Loucy (cell line): Measurements from ENCODE around the gene TBC1D22A.

Source experiments
- H2AFZ ChIP-seq: fragments of 200-600 bp; sonication (generic); 2 replicates; pipeline ENCODE4 v1.6.0; 2016; ENCODE audit warnings: antibody characterized with exemption, mild to moderate bottlenecking, low read length, moderate library complexity
- H3F3A ChIP-seq: fragments of 200-600 bp; 2 replicates; pipeline ENCODE4 v1.6.0; 2016; ENCODE audit warnings: antibody characterized with exemption, low read depth, mild to moderate bottlenecking
- H3K27me3 ChIP-seq: fragments of 200-600 bp; sonication (generic); 2 replicates; pipeline ENCODE4 v1.6.1; 2014; ENCODE audit warnings: low read length, mild to moderate bottlenecking; ENCODE audit not compliant: insufficient read depth, poor library complexity, severe bottlenecking
- H3K36me3 ChIP-seq: fragments of 200-600 bp; sonication (generic); 2 replicates; pipeline ENCODE4 v1.6.1; 2016; ENCODE audit warnings: low read length; ENCODE audit not compliant: insufficient read depth
- H3K4me1 ChIP-seq: fragments of 200-600 bp; sonication (generic); 2 replicates; pipeline ENCODE4 v1.5.1; 2014; ENCODE audit warnings: low read length, mild to moderate bottlenecking; ENCODE audit not compliant: insufficient read depth, poor library complexity, severe bottlenecking
- H3K4me2 ChIP-seq: fragments of 200-600 bp; sonication (generic); 2 replicates; pipeline ENCODE4 v1.6.0; 2014; ENCODE audit warnings: antibody characterized with exemption, low read length, low read depth, mild to moderate bottlenecking; ENCODE audit not compliant: poor library complexity, severe bottlenecking
- H3K4me3 ChIP-seq: fragments of 200-600 bp; sonication (generic); 2 replicates; pipeline ENCODE4 v1.5.1; 2014; ENCODE audit warnings: low read length, mild to moderate bottlenecking, mixed read lengths; ENCODE audit not compliant: poor library complexity, severe bottlenecking
- H3K79me2 ChIP-seq: fragments of 200-600 bp; sonication (generic); 2 replicates; pipeline ENCODE4 v1.6.1; 2014; ENCODE audit warnings: low read length; ENCODE audit not compliant: insufficient read depth
- H3K9ac ChIP-seq: fragments of 200-600 bp; sonication (generic); 2 replicates; pipeline ENCODE4 v1.6.0; 2014; ENCODE audit warnings: mild to moderate bottlenecking, low read depth, low read length, moderate library complexity; ENCODE audit not compliant: poor library complexity, severe bottlenecking
- H3K9me2 ChIP-seq: fragments of 200-600 bp; sonication (generic); replicated peaks from 2 replicates; pipeline ENCODE4 v1.6.1; 2016; ENCODE audit warnings: low read depth, low read length, mixed read lengths
- H3K9me3 ChIP-seq: fragments of 200-600 bp; sonication (generic); 2 replicates; pipeline ENCODE4 v1.6.1; 2014; ENCODE audit warnings: mild to moderate bottlenecking, antibody characterized with exemption, low read length, low read depth; ENCODE audit not compliant: insufficient read depth
- H4K20me1 ChIP-seq: fragments of 200-600 bp; sonication (generic); 2 replicates; pipeline ENCODE4 v1.6.0; 2014; ENCODE audit warnings: antibody characterized with exemption, low read length, mild to moderate bottlenecking; ENCODE audit not compliant: insufficient read depth, poor library complexity, severe bottlenecking
- EZH2phosphoT487 ChIP-seq: fragments of 200-600 bp; IDR thresholded peaks from 2 replicates; pipeline ENCODE4 v1.6.1; 2018; ENCODE audit warnings: antibody characterized with exemption, mild to moderate bottlenecking, moderate library complexity, borderline replicate concordance
- TF ChIP-seq, protein P1 (sequence below): fragments of 200-600 bp; sonication (generic); conservative IDR thresholded peaks from 2 replicates; pipeline ENCODE4 v1.5.1; 2014; ENCODE audit warnings: mild to moderate bottlenecking, antibody characterized with exemption, low read length

Gene TBC1D22A

DNA sequence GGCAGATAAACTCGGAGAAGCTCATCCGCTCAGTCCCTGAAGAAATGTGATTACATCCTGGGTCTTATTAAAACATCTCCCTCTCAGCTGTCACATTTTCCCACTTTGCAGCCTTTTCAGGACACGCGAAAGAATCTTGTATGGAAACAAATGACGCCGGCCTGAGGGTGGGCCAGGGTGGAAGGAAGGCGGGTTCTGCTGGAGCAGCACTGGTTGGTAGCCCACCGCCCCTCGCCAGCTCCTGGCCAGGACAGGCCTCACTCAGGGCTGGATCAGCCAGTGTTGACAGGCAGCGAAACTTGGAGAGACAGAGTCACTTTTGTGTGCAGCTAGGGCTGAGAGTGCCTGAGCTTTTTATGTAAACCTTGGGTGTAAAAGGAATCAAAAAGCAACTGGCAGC, 371.8 kb downstream of the TBC1D22A start:
- H3K36me3 ChIP-seq: no peaks in the 10 kb centered on the region; the same call in 1 of the 2 replicates

DNA sequence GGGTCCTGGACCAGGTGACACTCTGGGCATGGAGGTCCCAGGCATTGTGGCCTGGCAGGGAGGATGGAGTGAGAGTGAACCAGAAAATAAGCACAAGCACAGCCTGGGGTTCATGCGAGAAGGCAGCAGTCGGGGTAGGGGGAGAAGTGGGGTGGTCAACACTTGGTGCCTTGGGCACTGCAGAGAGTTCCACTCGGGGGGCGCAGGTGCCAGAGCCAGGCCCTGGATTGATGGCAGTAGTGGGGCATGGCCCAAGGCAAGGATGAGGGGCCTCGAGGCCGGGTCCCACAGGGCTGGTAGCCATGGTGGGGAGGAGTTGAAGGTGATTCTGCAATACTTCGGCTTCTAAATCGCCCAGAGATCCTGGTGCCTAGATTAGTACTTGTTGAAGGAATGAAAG, 372.9 kb downstream of the TBC1D22A start:
- Histone ChIP-seq H3K9me3 (no peaks in the 10 kb centered on the region), H3K36me3 (no peaks in the 10 kb centered on the region; the same call in 1 of the 2 replicates), H3K4me2 (no peak overlapping the region), H3K79me2 (0 out of 2 replicates have a peak, but pooled peaks cover 2% of the 10 kb centered on the region), H3K4me1 (peaks cover 24% of the 10 kb centered on the region), H4K20me1 (no peaks in the 10 kb centered on the region), H2AFZ (no peak overlapping the region), H3K4me3 (no peak overlapping the region), H3K9ac (no peak overlapping the region), H3F3A (no peaks in the 10 kb centered on the region), H3K9me2 (no peaks in the 10 kb centered on the region), H3K27me3 (no peaks in the 10 kb centered on the region)
- TF ChIP-seq, protein P1, sequence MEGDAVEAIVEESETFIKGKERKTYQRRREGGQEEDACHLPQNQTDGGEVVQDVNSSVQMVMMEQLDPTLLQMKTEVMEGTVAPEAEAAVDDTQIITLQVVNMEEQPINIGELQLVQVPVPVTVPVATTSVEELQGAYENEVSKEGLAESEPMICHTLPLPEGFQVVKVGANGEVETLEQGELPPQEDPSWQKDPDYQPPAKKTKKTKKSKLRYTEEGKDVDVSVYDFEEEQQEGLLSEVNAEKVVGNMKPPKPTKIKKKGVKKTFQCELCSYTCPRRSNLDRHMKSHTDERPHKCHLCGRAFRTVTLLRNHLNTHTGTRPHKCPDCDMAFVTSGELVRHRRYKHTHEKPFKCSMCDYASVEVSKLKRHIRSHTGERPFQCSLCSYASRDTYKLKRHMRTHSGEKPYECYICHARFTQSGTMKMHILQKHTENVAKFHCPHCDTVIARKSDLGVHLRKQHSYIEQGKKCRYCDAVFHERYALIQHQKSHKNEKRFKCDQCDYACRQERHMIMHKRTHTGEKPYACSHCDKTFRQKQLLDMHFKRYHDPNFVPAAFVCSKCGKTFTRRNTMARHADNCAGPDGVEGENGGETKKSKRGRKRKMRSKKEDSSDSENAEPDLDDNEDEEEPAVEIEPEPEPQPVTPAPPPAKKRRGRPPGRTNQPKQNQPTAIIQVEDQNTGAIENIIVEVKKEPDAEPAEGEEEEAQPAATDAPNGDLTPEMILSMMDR: no peak

More for the DNA sequence above, 371.8 kb downstream of the TBC1D22A start:
- Histone ChIP-seq H3K4me3 (no peak overlapping the region), H3K4me1 (peaks cover 35% of the 10 kb centered on the region), H3F3A (no peaks in the 10 kb centered on the region), H3K9ac (no peak overlapping the region), H3K9me3 (no peaks in the 10 kb centered on the region), H4K20me1 (no peaks in the 10 kb centered on the region), H2AFZ (no peak overlapping the region), H3K79me2 (0 out of 2 replicates have a peak, but pooled peaks cover 2% of the 10 kb centered on the region), H3K27me3 (no peaks in the 10 kb centered on the region), H3K9me2 (no peaks in the 10 kb centered on the region), H3K4me2 (no peak overlapping the region)
- TF ChIP-seq, protein P1: no peak
- TF ChIP-seq EZH2phosphoT487: no peak

DNA sequence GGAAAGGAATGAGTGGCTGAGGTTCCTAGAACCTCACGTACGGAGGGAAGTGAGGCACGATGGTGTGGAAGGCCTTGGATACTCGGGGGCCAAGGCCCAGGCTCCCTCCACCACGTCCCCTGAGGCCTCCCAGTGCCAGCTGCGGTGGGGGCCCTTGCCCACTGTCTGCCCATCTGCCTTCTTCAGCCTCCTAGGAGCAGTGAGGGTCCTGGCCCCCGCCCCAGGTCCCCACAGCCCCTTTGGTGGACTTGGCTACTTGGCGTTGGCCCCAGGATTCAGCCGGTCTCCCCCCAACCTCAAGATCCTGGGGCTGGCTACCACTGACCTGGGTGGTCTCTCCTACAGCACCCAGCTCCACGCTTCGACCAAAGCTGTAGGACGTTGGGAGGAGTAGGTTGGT, 373.6 kb downstream of the TBC1D22A start:
- Histone ChIP-seq H3K79me2 (0 out of 2 replicates have a peak, but pooled peaks cover 2% of the 10 kb centered on the region), H3K9me2 (no peaks in the 10 kb centered on the region), H3K9me3 (no peaks in the 10 kb centered on the region), H3K27me3 (no peaks in the 10 kb centered on the region), H3K9ac (no peak overlapping the region), H4K20me1 (no peaks in the 10 kb centered on the region), H3K4me2 (no peak overlapping the region), H3K4me1 (peaks cover 17% of the 10 kb centered on the region), H3K36me3 (no peaks in the 10 kb centered on the region; the same call in 1 of the 2 replicates), H3K4me3 (no peak overlapping the region), H3F3A (no peaks in the 10 kb centered on the region), H2AFZ (no peak overlapping the region)
- TF ChIP-seq, protein P1: no peak
- TF ChIP-seq EZH2phosphoT487: no peak
